PC-9 (cell line): Measurements from ENCODE around the gene DENND4A. TPM values are rescaled to one million over a fixed set of nuclear protein-coding genes. Genes with fewer than 3 reads are reported as not detected.

Experiments used
- BruUV-seq: library from RNA; stranded (reverse); fragments of 400-500 nt; replicated peaks from 2 replicates; lab custom pipeline; 2021; lab: Mats Ljungman, UMichigan
- CTCF ChIA-PET: fragments of 300-600 bp; sonication (Branson Sonifier 250); formaldehyde crosslinking; loops from one replicate; lab custom pipeline; 2022; ENCODE audit warnings: antibody characterized with exemption; lab: Charles Lee
- POLR2A ChIA-PET: fragments of 300-600 bp; sonication (Branson Sonifier 250); formaldehyde crosslinking; loops from one replicate; lab custom pipeline; 2022; ENCODE audit warnings: antibody characterized with exemption; ENCODE audit not compliant: unreplicated experiment; lab: Charles Lee
- DNase-seq, 2 experiments: peaks; one replicate each; pipeline versions ENCODE4 v3.0.0 to v3.0.0-alpha.2; 2015 to 2022; ENCODE audit warnings: mixed read lengths in 1 of 2
- H2AFZ ChIP-seq: fragments of 200-600 bp; sonication (generic); 2 replicates; pipeline ENCODE4 v1.8.1; 2017; ENCODE audit warnings: antibody characterized with exemption
- H3F3A ChIP-seq: fragments of 200-600 bp; sonication (generic); 2 replicates; pipeline ENCODE4 v1.8.1; 2017; ENCODE audit warnings: antibody characterized with exemption, mild to moderate bottlenecking, low read depth; ENCODE audit not compliant: insufficient read depth
- H3K27ac ChIP-seq: fragments of 200-600 bp; sonication (generic); 2 replicates; pipeline ENCODE4 v1.6.1; 2016; ENCODE audit warnings: mixed run types
- H3K27me3 ChIP-seq: fragments of 200-600 bp; sonication (generic); 2 replicates; pipeline ENCODE4 v1.6.1; 2016; ENCODE audit warnings: low read depth, mixed run types; ENCODE audit not compliant: insufficient read depth
- H3K36me3 ChIP-seq: fragments of 200-600 bp; sonication (generic); 2 replicates; pipeline ENCODE4 v1.6.1; 2016; ENCODE audit warnings: low read depth, mixed run types
- H3K4me1 ChIP-seq: fragments of 200-600 bp; sonication (generic); replicated peaks from 2 replicates; pipeline ENCODE4 v1.6.1; 2016; ENCODE audit warnings: mixed run types; ENCODE audit not compliant: insufficient read depth
- H3K4me2 ChIP-seq: fragments of 200-600 bp; sonication (generic); 2 replicates; pipeline ENCODE4 v1.6.1; 2017; ENCODE audit warnings: mixed run types
- H3K4me3 ChIP-seq: fragments of 200-600 bp; sonication (generic); 2 replicates; pipeline ENCODE4 v1.6.1; 2016; ENCODE audit warnings: mixed run types
- H3K79me2 ChIP-seq: fragments of 200-600 bp; sonication (generic); 2 replicates; pipeline ENCODE4 v1.6.1; 2017; ENCODE audit warnings: low read depth, mixed run types
- H3K9me2 ChIP-seq: fragments of 200-600 bp; sonication (generic); 2 replicates; pipeline ENCODE4 v1.8.1; 2017; ENCODE audit warnings: mild to moderate bottlenecking; ENCODE audit not compliant: insufficient read depth
- H3K9me3 ChIP-seq: fragments of 200-600 bp; sonication (generic); 2 replicates; pipeline ENCODE4 v1.8.1; 2016; ENCODE audit warnings: low read depth; ENCODE audit not compliant: insufficient read depth
- H4K20me1 ChIP-seq: fragments of 200-600 bp; sonication (generic); 2 replicates; pipeline ENCODE4 v1.8.1; 2017; ENCODE audit not compliant: insufficient read depth
- EZH2 ChIP-seq: fragments of 200-600 bp; sonication (generic); IDR thresholded peaks from 2 replicates; pipeline ENCODE4 v1.8.0; 2017; ENCODE audit warnings: antibody characterized with exemption, low read depth
- intact Hi-C: fragments of 100-400 bp; cut with micrococcal nuclease; formaldehyde crosslinking; loops from one replicate; pipeline ENCODE4 v1.10.0; 2022; ENCODE audit not compliant: unreplicated experiment
- total RNA-seq: library from RNA; stranded (reverse); gene quantifications from 2 replicates; pipeline ENCODE4 v1.2.3, GENCODE V29; 2021
- TF ChIP-seq, protein P1 (sequence below): fragments of 200-600 bp; sonication (generic); conservative IDR thresholded peaks from 2 replicates; pipeline ENCODE4 v1.6.1; 2017; ENCODE audit warnings: mixed run types, antibody characterized with exemption, mild to moderate bottlenecking, moderate library complexity

The DENND4A gene
- total RNA-seq, 1 experiment from 2014 or later = 16.3 TPM

DNA sequence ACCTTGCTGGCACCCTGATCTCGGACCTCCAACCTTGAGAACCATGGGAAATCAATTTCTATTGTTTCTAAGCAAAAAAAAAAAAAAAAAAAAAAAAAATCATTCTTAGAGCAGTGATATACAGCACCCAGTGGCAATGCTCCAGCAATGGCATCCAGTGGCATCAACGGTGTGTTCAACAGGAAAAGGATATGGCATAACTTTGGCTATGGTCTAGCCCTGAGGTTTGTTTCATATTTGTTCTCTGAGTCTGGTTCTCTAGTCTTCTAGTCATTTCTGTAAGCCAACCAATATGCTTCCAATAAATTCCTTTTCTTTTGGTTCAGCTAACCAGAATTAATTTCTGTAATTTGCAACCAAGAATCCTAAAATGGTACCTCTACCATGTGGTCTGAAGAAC lies 19.2 kb downstream of the DENND4A start:
- DNase-seq = no peak
- no peak overlapping the region for H3K4me3 ChIP-seq
- ChIA-PET CTCF (interaction anchor here (0.6 kb wide), 1 partner anchor 51 kb away, joined by 4 read pairs; no protein-coding TSS in a partner anchor), POLR2A (no interaction called here)
- H4K20me1 ChIP-seq = no peaks in the 10 kb centered on the region
- no peak overlapping the region for H3K27ac ChIP-seq
- no peaks in the 10 kb centered on the region for H3K36me3 ChIP-seq
- no peaks in the 10 kb centered on the region for H3K4me1 ChIP-seq
- no peaks in the 10 kb centered on the region for H3K79me2 ChIP-seq
- H3K9me3 ChIP-seq = no peaks in the 10 kb centered on the region
- H2AFZ ChIP-seq = no peak overlapping the region
- intact Hi-C loops = no loop called here
- no peaks in the 10 kb centered on the region for H3F3A ChIP-seq
- H3K27me3 ChIP-seq = no peaks in the 10 kb centered on the region
- TF ChIP-seq EZH2 = no peak
- TF ChIP-seq, protein P1, sequence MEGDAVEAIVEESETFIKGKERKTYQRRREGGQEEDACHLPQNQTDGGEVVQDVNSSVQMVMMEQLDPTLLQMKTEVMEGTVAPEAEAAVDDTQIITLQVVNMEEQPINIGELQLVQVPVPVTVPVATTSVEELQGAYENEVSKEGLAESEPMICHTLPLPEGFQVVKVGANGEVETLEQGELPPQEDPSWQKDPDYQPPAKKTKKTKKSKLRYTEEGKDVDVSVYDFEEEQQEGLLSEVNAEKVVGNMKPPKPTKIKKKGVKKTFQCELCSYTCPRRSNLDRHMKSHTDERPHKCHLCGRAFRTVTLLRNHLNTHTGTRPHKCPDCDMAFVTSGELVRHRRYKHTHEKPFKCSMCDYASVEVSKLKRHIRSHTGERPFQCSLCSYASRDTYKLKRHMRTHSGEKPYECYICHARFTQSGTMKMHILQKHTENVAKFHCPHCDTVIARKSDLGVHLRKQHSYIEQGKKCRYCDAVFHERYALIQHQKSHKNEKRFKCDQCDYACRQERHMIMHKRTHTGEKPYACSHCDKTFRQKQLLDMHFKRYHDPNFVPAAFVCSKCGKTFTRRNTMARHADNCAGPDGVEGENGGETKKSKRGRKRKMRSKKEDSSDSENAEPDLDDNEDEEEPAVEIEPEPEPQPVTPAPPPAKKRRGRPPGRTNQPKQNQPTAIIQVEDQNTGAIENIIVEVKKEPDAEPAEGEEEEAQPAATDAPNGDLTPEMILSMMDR = no peak
- no peak overlapping the region for H3K4me2 ChIP-seq
- BruUV-seq = no TSS peak
- no peaks in the 10 kb centered on the region for H3K9me2 ChIP-seq

DNA sequence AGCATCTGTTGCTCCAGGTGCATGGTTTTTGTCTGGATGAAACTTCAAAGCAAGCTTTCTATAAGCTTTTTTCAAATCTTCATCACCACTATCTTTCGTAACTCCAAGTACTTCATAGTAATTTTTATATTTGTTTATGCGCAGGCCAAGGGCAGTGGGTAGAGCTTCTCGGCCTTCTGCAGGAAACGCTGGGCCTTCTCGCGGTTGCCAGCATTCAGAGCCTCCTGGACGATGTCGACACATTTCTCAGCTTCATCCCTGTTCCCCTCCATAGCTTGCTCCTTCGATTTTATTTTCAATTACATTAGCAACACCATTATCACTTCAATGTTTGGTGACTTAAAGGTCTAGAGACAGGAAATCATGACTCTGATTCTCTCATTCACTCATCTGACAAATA lies 20.2 kb downstream of the DENND4A start:
- Histone ChIP-seq H4K20me1 (no peaks in the 10 kb centered on the region), H3K27me3 (no peaks in the 10 kb centered on the region), H3K4me1 (no peaks in the 10 kb centered on the region), H3K79me2 (no peaks in the 10 kb centered on the region), H3K9me3 (no peaks in the 10 kb centered on the region), H3K27ac (no peak overlapping the region), H3K9me2 (no peaks in the 10 kb centered on the region), H3K4me2 (no peak overlapping the region), H3K36me3 (no peaks in the 10 kb centered on the region), H2AFZ (no peak overlapping the region), H3K4me3 (no peak overlapping the region), H3F3A (no peaks in the 10 kb centered on the region)
- intact Hi-C loops = no loop called here
- BruUV-seq = no TSS peak
- ChIA-PET POLR2A (no interaction called here), CTCF (no interaction called here)
- TF ChIP-seq, protein P1 = no peak
- no peak for TF ChIP-seq EZH2
- no peak for DNase-seq

DNA sequence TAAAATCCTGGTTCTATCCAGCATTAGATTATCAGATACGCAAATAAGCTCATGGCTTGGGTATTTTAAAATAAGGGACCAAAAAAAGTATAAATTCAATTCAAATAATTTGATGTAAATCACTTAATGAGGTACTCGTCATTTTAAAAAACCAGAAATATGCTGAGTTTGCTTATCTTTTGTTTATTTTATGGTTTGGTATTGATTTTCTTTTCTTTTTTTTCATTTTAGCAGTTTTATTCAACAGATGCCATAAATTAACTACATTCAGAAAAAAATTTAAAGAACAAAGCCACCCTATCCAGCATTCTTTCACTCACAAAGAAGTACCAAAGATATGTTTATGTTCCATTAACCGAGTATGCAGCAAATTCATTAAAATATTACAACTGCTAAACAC lies 22.6 kb downstream of the DENND4A start:
- H3K4me3 ChIP-seq = no peak overlapping the region
- H3K27ac ChIP-seq = no peak overlapping the region
- CTCF ChIA-PET = interaction anchor here (0.7 kb wide), 1 partner anchor 24 kb away, joined by 3 read pairs; no protein-coding TSS in a partner anchor
- no peaks in the 10 kb centered on the region for H3K9me3 ChIP-seq
- DNase-seq = no peak
- no peaks in the 10 kb centered on the region for H3K36me3 ChIP-seq
- BruUV-seq = no TSS peak
- H3K79me2 ChIP-seq = no peaks in the 10 kb centered on the region
- H3K4me2 ChIP-seq = no peak overlapping the region
- no peaks in the 10 kb centered on the region for H4K20me1 ChIP-seq
- no peaks in the 10 kb centered on the region for H3K4me1 ChIP-seq
- H3K9me2 ChIP-seq = no peaks in the 10 kb centered on the region
- POLR2A ChIA-PET = interaction anchor here (0.6 kb wide), 1 partner anchor 16 kb away, joined by 31 read pairs; no protein-coding TSS in a partner anchor
- H2AFZ ChIP-seq = no peak overlapping the region
- H3K27me3 ChIP-seq = no peaks in the 10 kb centered on the region
- intact Hi-C loops = no loop called here
- TF ChIP-seq, protein P1 = no peak
- TF ChIP-seq EZH2 = no peak
- H3F3A ChIP-seq = no peaks in the 10 kb centered on the region
